TTC549 (cell line): ENCODE results near the gene SLC25A24.
A peak's percentile ranks its signal among the peaks of the same experiment; 100 is the strongest.
"Not testable (repeated sequence)": the region's sequence is repeated elsewhere in the genome, so short reads cannot be mapped to it uniquely, and the experiment has no call there.

Experiments used
- FAIRE-seq: peaks from 2 replicates; lab custom pipeline; 2012; peaks lifted over from hg19 to GRCh38; lab: Jason Lieb, UNC

The SLC25A24 gene

DNA sequence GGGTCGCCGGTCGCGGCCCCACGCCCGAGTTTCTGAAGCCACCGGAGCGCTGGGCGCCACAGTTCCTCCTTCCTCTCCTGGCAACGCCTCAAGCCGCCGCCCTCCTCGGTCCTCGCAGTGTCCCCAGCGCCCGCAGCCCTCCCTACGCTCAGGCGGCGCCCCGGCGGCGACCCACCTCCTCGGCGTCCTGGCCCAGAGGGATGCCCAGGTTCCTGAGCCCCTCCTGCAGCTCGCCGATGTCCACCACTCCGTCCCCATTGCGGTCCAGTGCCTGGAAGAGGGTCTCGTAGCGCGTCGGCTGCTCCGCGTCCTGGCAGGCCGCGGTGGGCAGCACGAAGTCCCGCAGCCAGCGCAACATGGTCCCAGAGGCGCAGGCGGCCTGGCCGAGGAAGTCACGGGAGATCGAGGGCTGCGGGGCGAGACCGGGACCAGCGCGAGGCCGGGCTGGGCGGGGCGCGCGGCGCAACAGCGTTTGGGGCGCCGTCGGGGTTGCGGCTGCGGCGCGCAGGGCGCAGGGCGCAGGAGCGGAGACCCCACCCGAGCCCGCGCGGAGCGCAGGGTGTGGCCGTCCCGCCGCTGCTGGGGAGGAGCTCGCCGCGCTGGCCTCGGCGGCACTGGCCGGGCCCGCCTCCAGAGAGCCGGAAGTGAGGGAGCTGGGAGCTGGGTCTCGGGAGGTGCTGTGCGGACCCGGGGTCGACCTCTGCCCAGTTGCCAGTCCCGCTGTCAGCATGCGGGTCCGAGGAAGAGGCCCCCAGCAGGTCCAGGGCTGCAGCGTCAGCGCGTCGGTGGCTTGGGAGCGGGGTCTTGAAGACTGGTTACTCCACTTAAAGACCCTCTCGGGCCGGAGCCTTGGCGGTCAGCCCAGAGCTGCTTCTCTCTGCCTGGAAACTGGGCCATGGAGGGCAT is at the start of gene SLC25A24:
TSS of gene SLC25A24 (minus strand) at position 563 of the 906 bp plus-strand sequence. CDS start at position 358, 205 bp downstream.
- no peak for FAIRE-seq

DNA sequence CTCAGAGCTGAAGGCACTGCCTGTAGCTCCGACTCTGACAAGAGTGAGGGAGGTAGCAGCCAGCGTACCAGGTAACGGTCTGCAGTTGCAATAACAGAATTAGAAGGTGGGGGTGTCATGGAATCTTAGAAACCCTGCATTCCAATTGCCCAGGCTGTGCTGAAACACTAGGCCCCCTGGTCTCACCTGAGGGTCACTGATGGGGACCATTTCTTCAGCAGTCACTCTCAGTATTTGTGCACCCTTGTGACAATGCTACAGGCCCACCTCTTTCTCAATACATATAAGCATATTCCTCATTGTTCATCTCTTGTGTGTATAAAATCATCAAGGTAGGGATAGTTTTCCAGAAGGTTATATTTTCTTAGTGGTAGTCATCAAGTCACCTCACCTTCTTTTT is 43.8 kb upstream of the SLC25A24 start, which contains the start of gene NBPF4:
TSS of gene NBPF4 (minus strand) at position 101 of the 400 bp plus-strand sequence. CDS start 315 bp downstream, outside the sequence.
- not testable (repeated sequence) for FAIRE-seq

DNA sequence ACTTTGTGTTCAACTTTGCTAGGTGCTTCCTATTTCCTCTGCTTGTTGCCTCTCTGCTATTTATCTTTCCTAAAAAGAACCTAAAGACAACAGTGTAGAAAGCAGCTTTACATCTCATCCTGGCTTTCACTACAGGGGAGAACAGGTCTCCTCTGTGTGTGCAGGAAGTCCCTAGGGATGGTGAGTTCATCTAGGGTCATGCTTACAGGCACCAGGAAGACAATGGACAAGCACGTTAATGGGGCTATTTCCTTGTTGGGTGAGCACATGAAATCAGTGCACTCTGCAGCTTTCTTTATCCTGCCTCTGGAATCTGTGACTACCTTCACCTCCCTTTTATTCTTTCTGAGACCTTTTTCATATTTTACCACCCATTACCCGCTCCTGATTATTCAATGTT is 39.3 kb upstream of the SLC25A24 start:
- not testable (repeated sequence) for FAIRE-seq

DNA sequence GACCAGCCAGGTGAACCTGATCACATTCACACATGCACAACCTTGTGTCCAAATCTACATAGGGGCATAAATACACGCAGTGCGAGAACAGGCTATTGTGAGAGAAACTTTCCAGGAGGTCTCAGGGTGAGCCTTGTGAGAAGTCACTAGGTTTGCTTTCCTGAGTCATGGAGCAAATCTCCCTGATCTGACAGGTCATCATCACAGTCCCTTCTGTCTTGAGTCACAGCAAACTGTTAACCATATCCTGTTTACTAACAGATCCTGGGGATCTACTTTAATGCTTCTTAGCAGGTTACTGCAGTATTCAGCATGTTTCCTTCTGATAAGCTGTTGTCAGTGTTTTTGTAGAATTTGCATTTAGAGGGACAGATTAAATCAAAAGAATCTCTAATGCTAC is 35.2 kb upstream of the SLC25A24 start:
- FAIRE-seq, result not testable (repeated sequence)

DNA sequence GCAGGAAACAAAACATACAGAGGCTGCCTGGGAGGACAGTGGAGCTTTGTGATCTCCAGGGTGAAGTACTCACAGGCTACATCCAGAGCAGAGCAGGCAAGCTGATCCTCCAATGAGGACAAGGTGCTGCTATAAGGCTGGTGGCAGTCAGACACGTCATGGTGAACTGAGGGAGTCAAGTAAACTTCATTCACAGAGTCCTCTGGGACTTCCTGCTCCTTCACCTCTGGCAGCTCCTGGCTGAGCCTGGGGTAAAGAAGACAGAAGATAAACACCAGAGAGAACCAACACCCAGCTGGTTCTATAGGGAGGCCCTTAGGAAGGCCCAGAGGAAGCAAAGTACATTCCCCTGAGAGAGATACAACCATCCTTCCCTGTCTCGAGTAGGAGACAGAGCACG is 32.0 kb upstream of the SLC25A24 start:
- not testable (repeated sequence) for FAIRE-seq

DNA sequence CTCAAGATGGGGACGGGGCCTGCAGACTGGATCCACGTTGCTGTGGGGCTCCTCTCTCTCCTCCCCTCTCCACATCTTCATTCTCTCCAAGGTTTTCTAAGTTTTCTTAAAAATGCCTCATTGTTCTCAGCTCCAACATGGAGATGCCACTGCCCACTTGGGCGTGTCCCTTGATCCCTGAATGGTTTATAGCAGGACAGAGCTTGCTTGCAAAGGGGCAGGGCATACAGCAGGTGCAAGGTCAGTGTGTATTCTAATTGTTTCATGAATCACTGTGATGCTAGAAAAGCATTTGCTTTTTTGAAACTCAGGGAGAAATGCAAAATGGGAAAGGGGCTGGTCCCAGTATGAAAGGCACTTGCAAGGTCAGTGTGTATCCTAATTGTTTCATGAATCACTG is 29.8 kb upstream of the SLC25A24 start:
- FAIRE-seq, result not testable (repeated sequence)

DNA sequence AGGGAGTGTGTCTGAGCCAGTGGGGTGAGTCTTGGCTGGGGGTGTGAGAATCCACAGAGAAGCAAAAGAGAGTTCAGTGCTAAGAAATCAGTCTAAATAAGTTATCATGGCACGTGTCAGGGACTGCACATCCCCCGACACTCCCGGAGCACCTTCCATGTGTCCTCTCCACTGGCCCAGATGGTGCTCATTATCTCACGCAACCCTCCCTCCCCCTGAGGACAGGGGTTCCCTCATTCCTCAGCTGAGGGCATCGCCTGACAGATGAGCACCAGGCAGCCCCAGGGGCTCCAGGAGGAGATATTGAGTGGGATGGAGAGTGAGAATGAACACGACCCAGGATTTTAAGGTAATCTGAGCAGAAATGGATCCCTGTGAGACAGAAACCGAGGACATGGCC is 27.6 kb upstream of the SLC25A24 start:
- not testable (repeated sequence) for FAIRE-seq

DNA sequence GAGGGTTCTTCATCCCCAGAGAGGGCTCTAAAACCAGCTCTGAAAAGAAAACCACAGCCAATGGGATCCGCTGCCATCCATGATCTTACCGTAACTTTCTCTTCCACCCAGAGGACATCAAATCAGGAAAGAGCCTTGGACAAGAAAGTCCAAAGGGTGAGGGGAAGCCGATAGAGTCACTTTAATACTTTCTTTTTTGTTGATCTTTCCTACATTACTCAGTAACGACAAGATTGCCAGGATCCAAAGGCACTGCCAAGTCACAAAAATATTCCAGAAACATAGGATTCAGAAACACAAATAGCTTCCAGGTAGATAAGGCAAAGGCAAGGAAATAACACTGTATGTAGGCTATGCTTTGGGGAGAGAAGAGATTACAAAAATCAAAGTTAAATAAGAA is 26.7 kb upstream of the SLC25A24 start:
- FAIRE-seq, result not testable (repeated sequence)

DNA sequence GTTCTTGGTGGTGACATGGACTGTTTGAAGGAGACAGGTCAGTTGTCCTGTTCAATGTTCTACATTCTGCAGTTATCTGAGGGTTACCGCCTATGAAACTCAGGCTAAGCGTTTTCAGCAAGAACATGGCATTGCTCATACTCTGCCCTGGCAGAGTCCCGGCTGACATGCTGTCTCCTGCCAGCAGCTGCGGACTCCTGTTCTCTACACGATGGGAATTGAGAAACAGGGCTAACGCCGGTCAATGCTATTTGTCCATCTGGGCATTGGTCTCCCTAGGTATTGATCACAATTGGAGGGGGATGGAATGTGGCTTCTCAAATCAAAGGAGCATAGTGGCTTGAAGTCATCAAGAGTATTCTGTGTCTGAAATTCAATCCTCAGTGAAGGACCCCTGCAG is 23.1 kb upstream of the SLC25A24 start:
- not testable (repeated sequence) for FAIRE-seq

DNA sequence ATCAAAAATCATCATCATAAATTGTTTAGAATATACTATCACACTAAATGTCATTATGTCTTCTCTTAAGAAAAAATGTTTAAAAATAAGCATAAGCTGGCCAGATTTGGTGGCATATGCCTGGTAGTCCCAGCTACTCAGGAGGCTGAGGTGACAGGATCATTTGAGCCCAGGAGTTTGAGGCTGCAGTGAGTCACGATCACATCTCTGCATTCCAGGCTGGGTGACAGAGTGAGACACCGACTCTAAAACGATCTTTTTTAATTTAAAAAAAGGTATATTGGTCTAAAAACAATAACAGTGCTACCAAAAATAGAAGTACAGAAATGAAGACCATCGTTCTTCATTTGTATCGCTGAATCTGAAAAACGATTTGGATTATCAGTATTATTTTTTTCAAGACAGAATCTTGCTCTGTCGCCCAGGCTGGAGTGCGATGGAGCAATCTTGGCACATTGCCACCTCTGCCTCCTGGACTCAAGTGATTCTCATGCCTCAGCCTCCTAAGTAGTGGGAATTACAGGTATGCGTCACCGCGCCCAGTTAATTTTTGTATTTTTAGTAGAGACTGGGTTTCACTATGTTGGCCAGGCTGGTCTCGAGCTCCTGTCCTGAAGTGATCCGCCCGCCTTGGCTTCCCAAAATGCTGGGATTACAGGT is 17.5 kb upstream of the SLC25A24 start:
- FAIRE-seq, result not testable (repeated sequence)

DNA sequence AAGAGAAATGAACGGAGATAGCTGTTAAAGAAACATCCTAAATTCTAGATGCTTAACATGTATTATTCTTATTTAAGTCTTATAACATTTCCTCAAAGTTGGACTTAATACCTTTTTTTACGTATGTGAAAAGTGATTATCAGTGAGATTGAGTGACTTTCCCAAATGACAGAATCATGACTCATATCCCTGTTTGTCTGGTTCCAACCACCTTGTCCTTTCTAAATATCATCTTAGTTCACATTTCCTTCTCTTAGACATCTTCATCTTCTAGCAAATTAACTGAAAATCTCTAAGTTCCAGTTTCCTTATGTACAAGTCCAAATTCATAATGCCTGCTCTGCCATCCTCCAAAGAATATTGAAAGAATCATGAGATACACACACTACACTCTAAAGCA is 16.9 kb upstream of the SLC25A24 start:
- not testable (repeated sequence) for FAIRE-seq

DNA sequence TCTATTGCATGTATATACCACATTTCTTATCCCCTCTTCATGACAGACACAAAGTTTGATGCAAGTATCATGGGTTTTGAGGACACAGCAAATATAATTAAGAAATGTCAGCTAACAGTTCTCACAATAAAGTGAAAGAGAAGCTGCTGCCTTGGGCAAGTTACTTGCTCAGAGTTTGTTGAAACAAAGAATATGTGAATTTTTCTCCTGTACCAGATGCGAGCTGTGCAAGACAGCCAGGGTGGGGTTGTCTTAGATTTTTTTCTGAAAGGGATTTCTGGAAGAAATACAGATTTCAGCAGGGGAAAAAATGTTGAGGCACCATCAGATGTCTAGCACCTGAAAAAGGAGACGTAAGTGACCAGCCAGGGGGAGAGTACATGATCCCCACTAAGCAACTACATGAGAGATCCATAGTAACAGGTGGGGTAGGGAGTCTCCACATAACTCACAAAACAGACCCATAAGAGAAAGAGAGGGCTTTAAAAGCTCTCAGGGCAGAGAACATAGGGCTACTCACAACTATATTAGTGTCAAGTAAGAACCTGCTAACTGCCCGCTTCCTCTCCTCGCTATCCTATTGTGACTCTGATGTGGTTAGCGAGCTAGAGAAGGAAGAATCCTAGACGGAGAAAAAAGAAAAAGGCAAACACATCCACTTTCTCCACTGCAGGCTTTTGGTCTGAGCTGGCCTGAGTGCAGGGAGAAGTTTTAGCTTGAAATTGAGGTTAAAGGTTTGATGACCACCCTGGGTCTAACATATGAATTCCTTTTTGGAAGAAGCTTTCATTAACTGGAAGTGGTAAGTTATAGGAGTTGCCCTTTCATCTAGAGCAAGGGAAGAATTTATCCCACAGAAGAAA is 16.1 kb upstream of the SLC25A24 start:
- FAIRE-seq, result not testable (repeated sequence)

DNA sequence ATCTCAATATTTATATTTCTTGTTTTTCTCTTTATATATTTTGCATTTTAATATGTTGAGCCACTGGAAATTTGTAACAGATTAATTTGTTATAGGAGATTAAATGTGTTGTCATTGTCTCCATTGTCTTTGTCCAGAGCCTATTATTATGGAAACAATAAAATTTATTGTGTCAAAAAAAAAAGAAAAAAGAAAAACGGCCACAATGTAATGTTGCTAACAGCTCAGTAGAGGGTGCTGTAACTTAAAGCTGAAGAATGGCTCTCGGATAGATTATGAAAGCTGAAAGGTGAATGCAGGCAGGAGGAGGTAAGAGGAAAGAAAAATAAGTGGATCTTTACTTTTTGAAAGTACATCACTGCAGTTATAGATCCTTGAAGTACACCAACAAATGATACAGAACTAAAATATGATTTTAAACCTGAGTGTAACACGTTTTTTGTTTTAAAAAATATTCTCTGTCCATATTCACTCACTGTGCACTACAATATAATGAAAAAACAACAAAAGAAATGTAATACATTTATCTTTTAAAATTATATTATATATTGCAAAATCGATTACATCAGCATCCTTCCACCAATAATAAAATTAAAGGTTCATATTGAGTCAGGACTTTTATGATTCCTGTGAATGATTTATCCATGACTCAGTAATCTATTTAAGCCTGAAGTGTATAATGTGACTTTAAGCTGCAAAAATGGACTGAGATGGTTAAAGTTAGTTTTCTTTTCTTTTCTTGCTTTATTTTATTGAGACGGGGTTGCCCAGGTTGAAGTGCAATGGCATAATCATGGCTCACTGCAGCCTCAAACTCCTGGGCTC is 14.7 kb upstream of the SLC25A24 start:
- peak; percentile 93 for FAIRE-seq

DNA sequence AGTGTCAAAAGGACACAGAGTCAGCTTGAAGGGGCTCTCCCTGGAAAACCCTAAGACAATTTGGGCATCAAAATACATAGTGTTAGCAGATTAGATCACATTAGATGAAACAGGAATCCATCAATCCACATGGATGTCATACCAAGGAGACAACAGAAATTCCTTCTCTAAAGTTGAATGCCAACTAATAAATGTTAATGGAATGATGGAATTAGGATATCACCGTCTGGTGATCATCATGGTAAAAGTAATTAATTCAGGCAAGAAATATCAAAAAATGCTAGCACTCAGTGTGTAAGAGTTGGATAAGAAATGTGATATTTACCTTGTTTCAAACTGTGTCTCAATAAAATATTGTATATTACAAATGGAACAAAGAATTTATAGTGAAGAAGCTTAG is 10.9 kb upstream of the SLC25A24 start:
- no peak for FAIRE-seq

DNA sequence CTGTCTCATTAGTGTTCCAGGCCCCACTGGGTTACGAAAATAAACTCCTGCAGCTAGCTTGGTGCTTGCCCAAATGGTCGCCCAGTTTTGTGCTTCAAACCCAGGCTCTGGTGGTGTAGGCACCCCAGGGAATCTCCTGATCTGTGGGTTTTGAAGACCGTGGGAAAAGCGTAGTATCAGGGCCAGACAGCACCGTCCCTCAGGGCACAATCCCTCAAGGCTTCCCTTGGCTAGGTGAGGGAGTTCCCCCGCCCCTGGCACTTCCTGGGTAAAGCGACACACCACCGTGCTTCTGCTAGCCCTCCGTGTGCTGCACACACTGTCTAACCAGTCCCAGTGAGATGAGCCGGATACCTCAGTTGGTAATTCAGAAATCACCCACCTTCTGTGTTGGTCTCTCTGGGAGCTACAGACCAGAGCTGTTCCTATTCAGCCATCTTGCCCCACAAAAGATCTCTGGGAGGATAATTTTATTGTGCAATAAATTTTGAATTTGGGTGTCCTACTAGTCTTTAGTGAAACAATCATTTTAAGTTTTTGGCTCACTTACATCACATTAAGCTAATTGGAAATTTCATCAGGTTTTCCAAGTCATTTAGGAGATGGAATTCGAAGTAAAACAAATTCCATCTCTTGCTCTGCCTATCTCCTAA is 9.4 kb upstream of the SLC25A24 start:
- FAIRE-seq, result no peak

DNA sequence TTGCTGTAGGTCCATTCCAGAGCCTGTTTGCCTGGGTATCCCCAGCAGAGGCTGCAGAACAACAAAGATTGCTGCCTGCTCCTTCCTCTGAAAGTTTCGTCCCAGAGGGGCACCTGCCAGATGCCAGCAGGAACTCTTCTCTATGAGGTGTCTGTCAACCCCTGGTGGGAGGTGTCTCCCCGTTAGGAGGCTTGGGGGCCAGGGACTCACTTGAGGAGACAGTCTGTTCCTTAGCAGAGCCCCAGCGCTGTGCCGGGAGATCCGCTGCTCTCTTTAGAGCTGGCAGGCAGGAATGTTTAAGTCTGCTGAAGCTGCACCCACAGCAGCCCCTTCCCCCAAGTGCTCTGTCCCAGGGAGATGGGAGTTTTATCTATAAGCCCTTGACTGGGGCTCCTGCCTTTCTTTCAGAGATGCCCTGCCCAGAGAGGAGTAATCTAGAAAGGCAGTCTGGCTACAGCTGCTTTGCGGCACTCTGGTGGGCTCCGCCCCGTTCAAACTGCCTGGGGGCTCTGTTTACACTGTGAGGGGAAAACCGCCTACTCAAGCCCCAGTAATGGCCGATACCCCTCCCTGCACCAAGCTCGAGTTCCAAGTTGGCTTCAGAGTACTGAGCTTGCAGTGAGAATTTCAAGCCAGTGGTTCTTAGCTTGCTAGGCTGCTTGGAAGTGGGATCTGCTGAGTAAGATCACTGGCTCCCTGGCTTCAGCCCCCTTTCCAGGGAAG is 8.7 kb upstream of the SLC25A24 start:
- no peak for FAIRE-seq

DNA sequence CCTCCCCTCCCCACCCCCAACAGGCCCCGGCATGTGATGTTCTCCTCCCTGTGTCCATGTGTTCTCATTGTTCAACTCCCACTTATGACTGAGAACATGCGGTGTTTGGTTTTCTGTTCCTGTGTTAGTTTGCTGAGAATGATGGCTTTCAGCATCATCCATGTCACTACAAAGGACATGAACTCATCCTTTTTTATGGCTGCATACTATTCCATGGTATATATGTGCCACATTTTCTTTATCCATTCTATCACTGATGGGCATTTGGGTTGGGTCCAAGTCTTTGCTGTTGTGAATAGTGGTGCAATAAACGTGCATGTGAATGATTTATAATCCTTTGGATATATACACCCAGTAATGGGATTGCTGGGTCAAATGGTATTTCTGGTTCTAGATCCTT is 3.4 kb upstream of the SLC25A24 start:
- not testable (repeated sequence) for FAIRE-seq

DNA sequence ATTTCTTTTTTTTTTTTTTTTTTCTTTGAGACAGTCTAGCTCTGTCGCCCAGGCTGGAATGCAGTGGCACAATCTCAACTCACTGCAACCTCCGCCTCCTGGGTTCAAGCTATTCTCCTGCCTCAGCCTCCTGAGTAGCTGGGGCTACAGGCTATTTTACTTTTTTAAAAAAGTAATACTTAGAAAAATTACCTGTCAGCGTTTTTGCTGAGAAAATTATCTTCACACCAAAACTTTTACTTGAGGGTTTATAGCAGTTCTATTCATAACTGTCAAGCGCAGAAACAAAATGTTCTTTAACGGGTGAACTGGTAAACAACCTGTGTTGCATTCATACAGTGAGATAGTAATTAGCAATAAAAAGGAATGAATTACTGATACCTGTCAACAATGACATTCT is 1.5 kb upstream of the SLC25A24 start:
- no peak for FAIRE-seq

DNA sequence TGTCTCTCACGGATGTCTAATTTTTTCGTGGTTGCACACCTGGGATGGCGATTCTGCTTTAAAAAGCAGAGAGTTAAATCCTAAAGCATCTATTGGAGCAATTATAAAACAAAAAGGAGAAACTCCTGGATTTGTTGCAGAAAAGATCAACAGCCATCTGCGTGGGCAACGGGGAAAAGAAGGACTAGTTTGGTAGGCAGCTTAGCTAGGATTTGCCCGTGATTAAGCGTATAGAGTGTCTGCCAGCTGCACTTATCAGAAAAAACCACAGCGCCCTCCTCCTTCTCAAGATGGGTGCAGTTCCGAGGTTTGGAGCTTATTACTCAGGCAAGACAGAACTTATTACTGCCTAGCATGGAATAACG is 526 bp upstream of the SLC25A24 start:
- FAIRE-seq, result no peak

DNA sequence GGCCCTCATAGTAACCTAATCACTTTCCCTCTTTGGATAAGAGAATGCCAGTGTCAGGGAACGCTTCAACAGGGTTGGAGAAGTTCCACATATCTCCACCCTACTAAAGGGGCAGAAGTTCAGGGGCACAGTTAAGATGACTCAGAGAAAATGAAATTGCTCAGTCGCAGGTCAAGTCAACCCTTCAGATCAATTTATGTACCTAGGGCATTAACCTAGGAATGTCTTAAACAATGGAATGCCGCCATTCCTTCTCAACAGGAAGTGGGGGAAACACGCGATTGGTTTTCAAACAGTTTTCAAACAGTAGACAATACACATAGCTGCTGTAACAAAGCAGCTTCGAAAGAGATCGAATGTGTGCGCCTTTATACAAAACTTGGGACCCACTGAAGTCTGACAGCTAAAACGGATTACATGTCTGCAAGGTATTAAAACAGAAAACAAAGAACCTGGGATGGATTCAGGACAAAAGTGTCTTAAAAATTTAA is 897 bp downstream of the SLC25A24 start:
- no peak for FAIRE-seq
